ENCODE data around the gene KCTD10. TPM values are rescaled to one million over a fixed set of nuclear protein-coding genes. Genes with fewer than 3 reads are reported as not detected.

KCTD10 gene
- total and polyA plus RNA-seq, 5 donors from 2014 or later = 26.4 to 38.7 (median 28.7) TPM

- no peaks in the 10 kb centered on the region for H3K27me3 ChIP-seq (ENCODE audit: control insufficient read depth, insufficient read depth, low read length)
- DNase-seq = peak in 1 of 3 donors; percentile 15
- no peak overlapping the region for H3K27ac ChIP-seq (ENCODE audit: insufficient read depth, low read length, poor library complexity, severe bottlenecking)
- peaks cover 47% of the 10 kb centered on the region for H3K36me3 Mint-ChIP-seq
- H3K27me3 Mint-ChIP-seq = no peaks in the 10 kb centered on the region
- H3K4me3 Mint-ChIP-seq = no peak overlapping the region
- peaks cover 0 to 63% (median 27%) of the 10 kb centered on the region in 4 donors for H3K4me1 Mint-ChIP-seq
- no peaks in the 10 kb centered on the region for H3K9me3 ChIP-seq (ENCODE audit: control insufficient read depth in 2 of 2, low read length in 2 of 2)
- no peak for ATAC-seq (ENCODE audit: low read depth in 2 of 2)
- peaks cover 7% of the 10 kb centered on the region for H3K4me1 ChIP-seq (ENCODE audit: control insufficient read depth, insufficient read depth, low read length, poor library complexity, severe bottlenecking)
- peaks cover 54% of the 10 kb centered on the region for H3K36me3 ChIP-seq (ENCODE audit: control insufficient read depth, insufficient read depth, low read length)
- no peaks in the 10 kb centered on the region for H3K9me3 Mint-ChIP-seq
- H3K27ac Mint-ChIP-seq = peak overlapping the region; percentile 52 to 86 (median 69)
- H3K4me3 ChIP-seq (ENCODE audit: low read depth, low read length) = no peak overlapping the region
These were observed 15.9 kb downstream of the KCTD10 start for GRCh38 chr12:109461049-109461845.

DNA sequence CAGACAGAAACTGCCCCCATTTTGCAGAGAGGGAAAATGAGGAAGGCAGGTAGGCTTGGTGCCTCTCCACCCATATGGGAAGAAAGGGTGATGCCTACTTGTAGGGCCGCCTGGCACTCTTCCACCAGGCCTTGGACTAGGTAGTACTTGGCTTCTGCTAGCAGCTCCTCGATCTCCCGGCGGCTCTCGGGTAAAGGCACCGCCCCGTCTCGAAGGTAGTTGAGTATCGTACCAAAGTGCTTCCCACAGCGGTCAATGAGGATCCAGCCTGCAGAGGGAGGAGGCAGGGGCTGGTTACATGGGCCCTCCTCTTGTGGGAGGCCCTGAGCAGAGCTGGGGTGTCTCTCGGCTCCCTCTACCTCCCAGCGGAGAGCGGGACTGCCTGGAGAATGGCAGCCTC, 16.6 kb downstream of the KCTD10 start:
- DNase-seq (no peak), ATAC-seq (ENCODE audit: low read depth in 2 of 2) (no peak)
- no peak overlapping the region for H3K27ac ChIP-seq (ENCODE audit: insufficient read depth, low read length, poor library complexity, severe bottlenecking)
- no peaks in the 10 kb centered on the region for H3K9me3 Mint-ChIP-seq
- H3K27ac Mint-ChIP-seq = peak overlapping the region in 2 of 3 donors; percentile 43 to 69
- no peaks in the 10 kb centered on the region for H3K27me3 Mint-ChIP-seq
- H3K4me3 ChIP-seq (ENCODE audit: low read depth, low read length) = no peak overlapping the region
- peaks cover 0 to 56% (median 24%) of the 10 kb centered on the region in 4 donors for H3K4me1 Mint-ChIP-seq
- H3K4me1 ChIP-seq (ENCODE audit: control insufficient read depth, insufficient read depth, low read length, poor library complexity, severe bottlenecking) = peaks cover 7% of the 10 kb centered on the region
- H3K27me3 ChIP-seq (ENCODE audit: control insufficient read depth, insufficient read depth, low read length) = no peaks in the 10 kb centered on the region
- H3K9me3 ChIP-seq (ENCODE audit: control insufficient read depth in 2 of 2, low read length in 2 of 2) = no peaks in the 10 kb centered on the region
- no peak overlapping the region for H3K4me3 Mint-ChIP-seq
- peaks cover 54% of the 10 kb centered on the region for H3K36me3 ChIP-seq (ENCODE audit: control insufficient read depth, insufficient read depth, low read length)
- peaks cover 55% of the 10 kb centered on the region for H3K36me3 Mint-ChIP-seq

GRCh38 chr12:109459247-109459646, 17.9 kb downstream of the KCTD10 start:
- H3K36me3 Mint-ChIP-seq = peaks cover 50% of the 10 kb centered on the region
- H3K27me3 ChIP-seq (ENCODE audit: control insufficient read depth, insufficient read depth, low read length) = no peaks in the 10 kb centered on the region
- H3K9me3 Mint-ChIP-seq = no peaks in the 10 kb centered on the region
- DNase-seq (no peak), ATAC-seq (ENCODE audit: low read depth in 2 of 2) (no peak)
- H3K27ac ChIP-seq (ENCODE audit: insufficient read depth, low read length, poor library complexity, severe bottlenecking) = no peak overlapping the region
- H3K4me1 Mint-ChIP-seq = peaks cover 0 to 44% (median 20%) of the 10 kb centered on the region in 4 donors
- H3K27me3 Mint-ChIP-seq = no peaks in the 10 kb centered on the region
- peaks cover 7% of the 10 kb centered on the region for H3K4me1 ChIP-seq (ENCODE audit: control insufficient read depth, insufficient read depth, low read length, poor library complexity, severe bottlenecking)
- H3K4me3 Mint-ChIP-seq = no peak overlapping the region
- peaks cover 58% of the 10 kb centered on the region for H3K36me3 ChIP-seq (ENCODE audit: control insufficient read depth, insufficient read depth, low read length)
- no peak overlapping the region for H3K4me3 ChIP-seq (ENCODE audit: low read depth, low read length)
- H3K27ac Mint-ChIP-seq = peak overlapping the region in 2 of 3 donors; percentile 12 to 67
- H3K9me3 ChIP-seq (ENCODE audit: control insufficient read depth in 2 of 2, low read length in 2 of 2) = no peaks in the 10 kb centered on the region

DNA sequence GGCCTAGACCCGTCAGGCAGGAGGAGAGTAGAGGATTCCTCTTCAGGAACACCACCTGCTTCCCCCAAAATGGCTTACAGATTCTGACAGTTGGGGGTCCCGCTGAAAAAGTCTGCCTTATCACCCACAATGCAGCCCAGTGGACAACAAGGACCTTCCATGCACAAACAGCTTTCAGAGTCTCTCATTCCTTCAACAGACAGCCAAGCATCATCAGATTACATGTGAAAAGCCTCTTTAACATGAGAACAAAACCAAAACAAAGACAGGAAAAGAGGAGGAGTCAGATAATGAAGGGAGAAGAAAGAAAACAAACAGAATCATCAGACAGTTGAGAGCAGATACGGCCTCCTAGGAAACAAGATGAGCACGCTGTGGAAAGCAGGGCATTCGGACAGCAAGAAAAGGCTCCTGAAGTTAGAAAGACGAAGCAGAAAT, 18.3 kb downstream of the KCTD10 start:
- Histone ChIP-seq H3K36me3 (ENCODE audit: control insufficient read depth, insufficient read depth, low read length) (peaks cover 62% of the 10 kb centered on the region), H3K27me3 (ENCODE audit: control insufficient read depth, insufficient read depth, low read length) (no peaks in the 10 kb centered on the region), H3K9me3 (ENCODE audit: control insufficient read depth in 2 of 2, low read length in 2 of 2) (no peaks in the 10 kb centered on the region), H3K4me3 (ENCODE audit: low read depth, low read length) (no peak overlapping the region), H3K27ac (ENCODE audit: insufficient read depth, low read length, poor library complexity, severe bottlenecking) (no peak overlapping the region), H3K4me1 (ENCODE audit: control insufficient read depth, insufficient read depth, low read length, poor library complexity, severe bottlenecking) (peaks cover 7% of the 10 kb centered on the region)
- Mint-ChIP-seq H3K36me3 (peaks cover 50% of the 10 kb centered on the region), H3K27me3 (no peaks in the 10 kb centered on the region), H3K27ac (peak overlapping the region in 2 of 3 donors; percentile 65 to 67), H3K4me1 (peaks cover 0 to 40% (median 17%) of the 10 kb centered on the region in 4 donors), H3K9me3 (no peaks in the 10 kb centered on the region), H3K4me3 (no peak overlapping the region)
- DNase-seq = peak in 1 of 3 donors; percentile 12
- ATAC-seq (ENCODE audit: low read depth in 2 of 2) = no peak

DNA sequence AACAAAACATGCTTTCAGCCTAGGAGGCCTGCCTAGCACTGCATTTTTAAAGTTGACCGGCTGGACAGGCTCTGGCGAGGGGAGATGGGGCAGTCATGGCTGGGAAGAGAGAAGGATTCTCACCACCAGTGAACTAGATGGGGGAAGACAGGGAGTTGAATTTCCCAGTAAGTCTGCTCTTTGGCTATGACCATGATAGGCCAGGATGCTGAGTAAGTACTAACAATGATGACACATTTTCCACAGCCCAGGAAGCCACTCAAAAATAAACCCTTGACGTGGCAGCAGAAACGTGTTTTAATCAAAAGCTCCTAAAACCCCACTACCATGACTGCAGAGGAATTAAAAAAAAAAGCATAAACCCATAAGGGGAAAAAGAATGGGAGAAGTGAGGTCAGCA, 19.0 kb downstream of the KCTD10 start:
- peaks cover 70% of the 10 kb centered on the region for H3K36me3 ChIP-seq (ENCODE audit: control insufficient read depth, insufficient read depth, low read length)
- no peaks in the 10 kb centered on the region for H3K9me3 ChIP-seq (ENCODE audit: control insufficient read depth in 2 of 2, low read length in 2 of 2)
- ATAC-seq (ENCODE audit: low read depth in 2 of 2) (no peak), DNase-seq (no peak)
- Mint-ChIP-seq H3K27me3 (no peaks in the 10 kb centered on the region), H3K4me3 (no peak overlapping the region), H3K9me3 (no peaks in the 10 kb centered on the region), H3K4me1 (peaks cover 0 to 33% (median 12%) of the 10 kb centered on the region in 4 donors), H3K27ac (no peak overlapping the region), H3K36me3 (peaks cover 50% of the 10 kb centered on the region)
- H3K4me1 ChIP-seq (ENCODE audit: control insufficient read depth, insufficient read depth, low read length, poor library complexity, severe bottlenecking) = peaks cover 3% of the 10 kb centered on the region
- H3K4me3 ChIP-seq (ENCODE audit: low read depth, low read length) = no peak overlapping the region
- H3K27me3 ChIP-seq (ENCODE audit: control insufficient read depth, insufficient read depth, low read length) = no peaks in the 10 kb centered on the region
- no peak overlapping the region for H3K27ac ChIP-seq (ENCODE audit: insufficient read depth, low read length, poor library complexity, severe bottlenecking)

GRCh38 chr12:109455706-109456105, 21.4 kb downstream of the KCTD10 start:
- no peaks in the 10 kb centered on the region for H3K4me1 ChIP-seq (ENCODE audit: control insufficient read depth, insufficient read depth, low read length, poor library complexity, severe bottlenecking)
- Mint-ChIP-seq H3K27me3 (no peaks in the 10 kb centered on the region), H3K4me1 (peaks cover 0 to 14% (median 8%) of the 10 kb centered on the region in 4 donors), H3K36me3 (peaks cover 59% of the 10 kb centered on the region), H3K27ac (no peak overlapping the region), H3K4me3 (no peak overlapping the region), H3K9me3 (no peaks in the 10 kb centered on the region)
- DNase-seq (no peak), ATAC-seq (ENCODE audit: low read depth in 2 of 2) (no peak)
- no peaks in the 10 kb centered on the region for H3K27me3 ChIP-seq (ENCODE audit: control insufficient read depth, insufficient read depth, low read length)
- H3K9me3 ChIP-seq (ENCODE audit: control insufficient read depth in 2 of 2, low read length in 2 of 2) = no peaks in the 10 kb centered on the region
- H3K27ac ChIP-seq (ENCODE audit: insufficient read depth, low read length, poor library complexity, severe bottlenecking) = no peak overlapping the region
- H3K36me3 ChIP-seq (ENCODE audit: control insufficient read depth, insufficient read depth, low read length) = peaks cover 88% of the 10 kb centered on the region
- H3K4me3 ChIP-seq (ENCODE audit: low read depth, low read length) = no peak overlapping the region

DNA sequence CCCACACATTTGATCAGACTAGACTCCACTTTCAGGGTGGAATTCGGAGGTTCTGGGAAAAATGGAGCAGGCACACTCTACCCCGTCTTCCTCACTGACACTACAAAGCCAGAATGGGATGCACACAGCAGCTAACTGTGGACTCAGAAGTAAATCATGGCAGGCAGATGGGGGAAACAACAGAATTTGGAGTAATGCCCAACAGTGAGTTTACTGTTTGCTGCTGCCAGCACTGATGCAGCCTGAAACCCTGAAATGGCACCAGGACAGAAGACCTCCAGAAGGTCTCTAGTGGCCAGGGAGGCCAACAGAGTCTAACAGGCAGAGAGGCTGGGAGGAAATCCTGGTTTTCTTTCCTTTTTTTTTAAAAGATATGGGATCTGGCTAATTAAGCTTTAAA, 24.6 kb downstream of the KCTD10 start:
- peaks cover 92% of the 10 kb centered on the region for H3K36me3 ChIP-seq (ENCODE audit: control insufficient read depth, insufficient read depth, low read length)
- H3K36me3 Mint-ChIP-seq = peaks cover 53% of the 10 kb centered on the region
- H3K4me3 ChIP-seq (ENCODE audit: low read depth, low read length) = no peak overlapping the region
- DNase-seq (no peak), ATAC-seq (ENCODE audit: low read depth in 2 of 2) (no peak)
- H3K4me1 Mint-ChIP-seq = peaks cover 0 to 5% (median under 1%) of the 10 kb centered on the region in 4 donors
- no peak overlapping the region for H3K27ac Mint-ChIP-seq
- H3K4me3 Mint-ChIP-seq = no peak overlapping the region
- H3K9me3 Mint-ChIP-seq = no peaks in the 10 kb centered on the region
- no peaks in the 10 kb centered on the region for H3K4me1 ChIP-seq (ENCODE audit: control insufficient read depth, insufficient read depth, low read length, poor library complexity, severe bottlenecking)
- no peak overlapping the region for H3K27ac ChIP-seq (ENCODE audit: insufficient read depth, low read length, poor library complexity, severe bottlenecking)
- H3K27me3 Mint-ChIP-seq = no peaks in the 10 kb centered on the region
- H3K27me3 ChIP-seq (ENCODE audit: control insufficient read depth, insufficient read depth, low read length) = no peaks in the 10 kb centered on the region
- no peaks in the 10 kb centered on the region for H3K9me3 ChIP-seq (ENCODE audit: control insufficient read depth in 2 of 2, low read length in 2 of 2)

DNA sequence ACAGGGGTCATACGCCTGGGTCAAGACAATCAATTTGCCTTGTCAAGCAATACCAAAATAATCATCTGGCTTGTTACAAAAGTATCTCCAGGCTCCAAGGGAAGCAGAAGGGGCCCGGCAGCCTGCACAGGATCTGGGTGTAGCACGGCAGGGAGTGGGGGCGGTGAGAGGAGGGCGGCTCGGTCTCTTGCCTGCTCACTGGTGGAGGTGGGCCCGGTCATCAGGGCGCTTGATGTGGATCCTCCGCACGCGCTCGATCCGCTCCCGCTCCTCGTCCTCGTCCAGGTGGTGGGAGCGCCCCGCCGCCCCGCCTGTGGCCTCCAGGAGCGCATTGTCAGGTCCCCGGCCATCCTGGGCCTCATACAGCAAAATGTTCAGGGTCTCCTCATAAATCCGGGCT, 25.7 kb downstream of the KCTD10 start:
- no peak for ATAC-seq (ENCODE audit: low read depth in 2 of 2)
- Mint-ChIP-seq H3K9me3 (no peaks in the 10 kb centered on the region), H3K4me1 (peaks cover 0 to 5% (median under 1%) of the 10 kb centered on the region in 4 donors), H3K4me3 (no peak overlapping the region), H3K27ac (no peak overlapping the region), H3K36me3 (peaks cover 46% of the 10 kb centered on the region), H3K27me3 (no peaks in the 10 kb centered on the region)
- Histone ChIP-seq H3K27me3 (ENCODE audit: control insufficient read depth, insufficient read depth, low read length) (no peaks in the 10 kb centered on the region), H3K27ac (ENCODE audit: insufficient read depth, low read length, poor library complexity, severe bottlenecking) (no peak overlapping the region), H3K4me3 (ENCODE audit: low read depth, low read length) (no peak overlapping the region), H3K9me3 (ENCODE audit: control insufficient read depth in 2 of 2, low read length in 2 of 2) (no peaks in the 10 kb centered on the region), H3K36me3 (ENCODE audit: control insufficient read depth, insufficient read depth, low read length) (peaks cover 90% of the 10 kb centered on the region), H3K4me1 (ENCODE audit: control insufficient read depth, insufficient read depth, low read length, poor library complexity, severe bottlenecking) (no peaks in the 10 kb centered on the region)
- no peak for DNase-seq

Data from CD4-positive, CD25-positive, alpha-beta regulatory T cell (primary cell).